Testis (tissue), 2 donors: ENCODE data around the gene ANKRD44.

Source experiments
- CTCF ChIP-seq, 3 experiments: fragments of 450-650 bp in 2 of 3; fragments of 200-600 bp in 1 of 3; sonication (generic) in 1 of 3; IDR thresholded peaks; one replicate each; pipeline ENCODE4 v1.5.1; 2016 to 2019; ENCODE audit warnings: antibody characterized with exemption in 3 of 3, mild to moderate bottlenecking in 2 of 3, moderate library complexity in 1 of 3
- POLR2A ChIP-seq: fragments of 450-650 bp; IDR thresholded peaks from one replicate; pipeline ENCODE4 v1.6.1; 2017; ENCODE audit warnings: antibody characterized with exemption, mild to moderate bottlenecking, moderate library complexity

DNA sequence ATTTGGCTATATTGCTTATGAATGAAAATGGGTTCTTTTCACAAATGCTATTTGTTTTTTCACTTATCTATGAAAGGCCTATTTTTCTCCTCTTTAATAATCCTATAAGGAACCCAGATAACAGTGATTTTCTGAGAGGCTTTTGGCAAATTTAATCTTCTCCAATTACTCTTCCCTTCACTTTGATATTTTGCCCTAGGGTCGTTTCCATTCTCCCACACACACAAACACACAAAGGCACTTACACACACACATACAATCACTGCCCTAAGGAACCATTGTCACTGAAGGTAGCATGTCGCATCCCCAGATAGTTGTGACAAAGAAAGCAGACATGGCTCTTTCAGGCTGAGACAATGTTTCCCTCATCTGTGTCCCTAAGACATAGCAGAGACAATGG, 213.9 kb downstream of the ANKRD44 start:
- no peak for TF ChIP-seq CTCF (IDR thresholded peaks at IDR 0.05)
- no peak for TF ChIP-seq POLR2A
